ENCODE data around the gene SPAG16.

Gene SPAG16

GRCh38 chr2:213792045-213792444 lies 507.8 kb downstream of the SPAG16 start:
- no peaks in the 10 kb centered on the region for H3K27me3 ChIP-seq (ENCODE audit: insufficient read depth, poor library complexity, severe bottlenecking)
- H3K27ac ChIP-seq (replicated peaks) = no peak overlapping the region
- TF ChIP-seq GABPA (IDR thresholded peaks at IDR 0.05; ENCODE audit: low read depth) = no peak
- no peak for TF ChIP-seq CTCF (IDR thresholded peaks at IDR 0.05; ENCODE audit: insufficient read depth, low read length)
- no peak for TF ChIP-seq POLR2AphosphoS5 (IDR thresholded peaks at IDR 0.05; ENCODE audit: low read depth)
- TF ChIP-seq, protein P1, sequence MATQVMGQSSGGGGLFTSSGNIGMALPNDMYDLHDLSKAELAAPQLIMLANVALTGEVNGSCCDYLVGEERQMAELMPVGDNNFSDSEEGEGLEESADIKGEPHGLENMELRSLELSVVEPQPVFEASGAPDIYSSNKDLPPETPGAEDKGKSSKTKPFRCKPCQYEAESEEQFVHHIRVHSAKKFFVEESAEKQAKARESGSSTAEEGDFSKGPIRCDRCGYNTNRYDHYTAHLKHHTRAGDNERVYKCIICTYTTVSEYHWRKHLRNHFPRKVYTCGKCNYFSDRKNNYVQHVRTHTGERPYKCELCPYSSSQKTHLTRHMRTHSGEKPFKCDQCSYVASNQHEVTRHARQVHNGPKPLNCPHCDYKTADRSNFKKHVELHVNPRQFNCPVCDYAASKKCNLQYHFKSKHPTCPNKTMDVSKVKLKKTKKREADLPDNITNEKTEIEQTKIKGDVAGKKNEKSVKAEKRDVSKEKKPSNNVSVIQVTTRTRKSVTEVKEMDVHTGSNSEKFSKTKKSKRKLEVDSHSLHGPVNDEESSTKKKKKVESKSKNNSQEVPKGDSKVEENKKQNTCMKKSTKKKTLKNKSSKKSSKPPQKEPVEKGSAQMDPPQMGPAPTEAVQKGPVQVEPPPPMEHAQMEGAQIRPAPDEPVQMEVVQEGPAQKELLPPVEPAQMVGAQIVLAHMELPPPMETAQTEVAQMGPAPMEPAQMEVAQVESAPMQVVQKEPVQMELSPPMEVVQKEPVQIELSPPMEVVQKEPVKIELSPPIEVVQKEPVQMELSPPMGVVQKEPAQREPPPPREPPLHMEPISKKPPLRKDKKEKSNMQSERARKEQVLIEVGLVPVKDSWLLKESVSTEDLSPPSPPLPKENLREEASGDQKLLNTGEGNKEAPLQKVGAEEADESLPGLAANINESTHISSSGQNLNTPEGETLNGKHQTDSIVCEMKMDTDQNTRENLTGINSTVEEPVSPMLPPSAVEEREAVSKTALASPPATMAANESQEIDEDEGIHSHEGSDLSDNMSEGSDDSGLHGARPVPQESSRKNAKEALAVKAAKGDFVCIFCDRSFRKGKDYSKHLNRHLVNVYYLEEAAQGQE (IDR thresholded peaks at IDR 0.05; ENCODE audit: insufficient replicate concordance, low read depth) = no peak
- no peak for TF ChIP-seq SPI1 (IDR thresholded peaks at IDR 0.05; ENCODE audit: borderline replicate concordance, low read depth)
- DNase-seq (ENCODE audit: low read depth in 1 of 2, low spot score in 1 of 2) = no peak
- H3K4me3 ChIP-seq (replicated peaks; ENCODE audit: insufficient read depth, low read length) = no peak overlapping the region

DNA sequence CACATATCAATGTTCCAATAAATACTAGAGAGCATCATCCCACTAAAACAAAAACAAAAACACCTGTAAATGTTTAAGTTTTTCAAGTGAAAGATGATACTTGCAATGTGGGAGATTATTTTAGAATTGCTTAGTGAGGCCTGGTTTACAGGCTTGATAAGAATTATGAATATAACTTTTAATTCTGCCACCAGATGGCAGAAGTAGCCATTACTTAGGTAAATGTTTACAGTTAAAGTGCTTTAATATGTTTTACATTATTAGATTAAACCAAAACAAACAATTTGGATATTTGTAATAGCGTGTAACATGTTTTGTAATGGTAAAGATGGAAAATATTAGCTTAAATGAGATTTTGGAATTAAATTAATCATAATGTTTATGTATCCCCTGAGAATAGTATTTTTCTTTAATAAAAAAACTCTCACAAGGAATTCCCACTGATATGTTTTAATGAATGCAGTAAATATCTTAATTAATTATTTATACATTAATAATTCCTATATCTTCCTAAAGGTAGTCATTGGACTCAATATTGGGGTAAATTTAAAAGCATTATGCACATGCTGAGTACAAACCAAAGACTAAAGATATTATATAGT lies 522.0 kb downstream of the SPAG16 start:
- H3K27me3 ChIP-seq (ENCODE audit: insufficient read depth, poor library complexity, severe bottlenecking) = no peaks in the 10 kb centered on the region

GRCh38 chr2:213816583-213816982 lies 532.3 kb downstream of the SPAG16 start:
- TF ChIP-seq SPI1 (IDR thresholded peaks at IDR 0.05; ENCODE audit: borderline replicate concordance, low read depth) (no peak), POLR2AphosphoS5 (IDR thresholded peaks at IDR 0.05; ENCODE audit: low read depth) (no peak), CTCF (IDR thresholded peaks at IDR 0.05; ENCODE audit: insufficient read depth, low read length) (no peak), GABPA (IDR thresholded peaks at IDR 0.05; ENCODE audit: low read depth) (no peak)
- TF ChIP-seq, protein P1 (IDR thresholded peaks at IDR 0.05; ENCODE audit: insufficient replicate concordance, low read depth) = no peak
- no peak overlapping the region for H3K4me3 ChIP-seq (replicated peaks; ENCODE audit: insufficient read depth, low read length)
- H3K27ac ChIP-seq (replicated peaks) = no peak overlapping the region
- H3K27me3 ChIP-seq (ENCODE audit: insufficient read depth, poor library complexity, severe bottlenecking) = no peaks in the 10 kb centered on the region
- DNase-seq (ENCODE audit: low read depth in 1 of 2, low spot score in 1 of 2) = no peak

More for the DNA sequence above, 522.0 kb downstream of the SPAG16 start:
- DNase-seq (ENCODE audit: low read depth in 1 of 2, low spot score in 1 of 2) = no peak
- TF ChIP-seq, protein P1 (IDR thresholded peaks at IDR 0.05; ENCODE audit: insufficient replicate concordance, low read depth) = no peak
- TF ChIP-seq SPI1 (IDR thresholded peaks at IDR 0.05; ENCODE audit: borderline replicate concordance, low read depth) = no peak
- no peak for TF ChIP-seq POLR2AphosphoS5 (IDR thresholded peaks at IDR 0.05; ENCODE audit: low read depth)
- no peak for TF ChIP-seq GABPA (IDR thresholded peaks at IDR 0.05; ENCODE audit: low read depth)
- TF ChIP-seq CTCF (IDR thresholded peaks at IDR 0.05; ENCODE audit: insufficient read depth, low read length) = no peak
- Histone ChIP-seq H3K4me3 (replicated peaks; ENCODE audit: insufficient read depth, low read length) (no peak overlapping the region), H3K27ac (replicated peaks) (no peak overlapping the region)

Data from HL-60 (cell line).